ENCODE data around the gene GABRE.
"Not testable (repeated sequence)": the region's sequence is repeated elsewhere in the genome, so short reads cannot be mapped to it uniquely, and the experiment has no call there.

GABRE gene

GRCh38 chrX:151970027-151970426 lies 4.4 kb downstream of the GABRE start:
- no peak for DNase-seq (ENCODE audit: low read depth)

DNA sequence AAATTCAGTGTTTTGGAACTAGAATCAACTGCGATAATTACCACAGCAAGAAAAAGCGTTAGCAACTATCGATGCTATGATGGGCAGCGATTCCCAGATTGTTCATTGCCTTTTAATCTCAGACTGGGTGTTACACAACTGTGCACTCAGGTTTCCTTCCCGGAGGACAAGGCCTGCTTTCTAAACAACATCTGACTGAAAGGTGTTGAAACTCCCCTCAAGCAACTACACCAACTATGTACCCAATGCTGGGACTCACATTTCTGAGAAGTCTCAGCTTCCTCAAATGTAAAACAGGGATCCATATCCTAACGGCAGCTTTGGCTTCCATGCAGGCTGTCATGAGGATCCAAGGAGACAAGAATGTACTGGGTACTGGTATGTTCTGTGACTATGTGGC lies 8.2 kb downstream of the GABRE start:
- DNase-seq (ENCODE audit: low read depth) = no peak

DNA sequence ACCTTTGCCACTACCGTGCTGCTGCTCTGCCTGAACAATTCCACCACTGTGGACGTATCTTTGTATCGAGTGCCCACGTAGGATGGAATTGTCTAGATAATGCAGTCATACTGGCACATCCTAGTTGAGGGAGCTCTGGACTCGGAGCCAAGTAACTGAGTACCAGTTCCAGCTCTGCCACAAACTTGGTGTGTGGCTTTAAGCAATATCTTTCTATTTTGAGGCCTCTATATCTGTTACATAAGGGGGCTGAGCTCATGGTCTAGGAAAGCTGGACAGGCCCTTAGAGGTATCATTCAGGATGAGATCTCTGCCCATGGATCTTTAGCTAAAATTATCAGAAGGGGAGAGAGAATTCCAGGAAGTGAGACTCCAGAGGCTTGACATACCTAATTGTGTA lies 12.4 kb downstream of the GABRE start:
- DNase-seq (ENCODE audit: low read depth) = no peak

DNA sequence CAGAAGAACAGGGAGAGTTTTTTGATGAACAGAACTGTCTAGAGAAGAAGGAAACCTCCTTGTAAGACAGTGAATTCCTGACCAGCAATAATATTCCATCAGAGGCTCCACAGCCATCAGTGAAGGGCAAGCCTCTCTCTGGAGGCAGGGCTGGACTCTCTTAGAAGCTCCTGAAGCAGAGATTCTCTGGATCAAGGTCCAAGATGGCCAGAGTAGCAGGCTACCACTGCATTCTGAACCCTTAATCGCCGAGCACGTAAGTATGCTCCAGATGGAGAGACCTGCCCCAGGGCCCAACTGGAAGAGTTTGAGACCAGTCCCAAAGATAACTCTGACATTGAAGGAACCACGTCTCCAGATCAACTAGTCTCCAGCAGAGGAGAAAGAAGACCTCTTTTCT lies 16.4 kb downstream of the GABRE start:
- no peak for DNase-seq (ENCODE audit: low read depth)

DNA sequence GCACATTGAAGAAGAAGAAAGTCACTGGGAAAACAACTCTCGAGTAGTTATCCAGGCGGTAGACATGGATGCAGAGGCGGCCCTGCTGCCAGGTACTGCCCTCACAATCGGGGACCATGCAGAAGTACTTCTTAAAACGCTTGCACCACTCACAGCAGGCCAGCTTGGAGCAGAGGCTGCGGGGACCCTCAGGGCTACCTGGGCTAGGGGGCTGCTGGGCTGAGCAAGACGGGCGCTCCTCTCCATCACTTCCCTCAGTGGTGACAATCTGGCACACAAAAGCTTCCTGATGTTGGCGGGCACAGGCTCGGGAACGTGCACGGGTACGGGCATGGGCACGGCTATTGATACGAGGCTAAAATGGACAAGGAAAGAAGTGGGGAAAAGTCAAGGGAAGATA lies 19.7 kb downstream of the GABRE start:
- DNase-seq (ENCODE audit: low read depth) = no peak

GRCh38 chrX:151938172-151938571 lies 36.3 kb downstream of the GABRE start:
- DNase-seq (ENCODE audit: low read depth) = no peak

GRCh38 chrX:151935358-151935757 lies 39.1 kb downstream of the GABRE start:
- DNase-seq (ENCODE audit: low read depth) = no peak

- no peak for DNase-seq (ENCODE audit: low read depth)
Observed at GRCh38 chrX:151929126-151929525, 45.4 kb downstream of the GABRE start.

DNA sequence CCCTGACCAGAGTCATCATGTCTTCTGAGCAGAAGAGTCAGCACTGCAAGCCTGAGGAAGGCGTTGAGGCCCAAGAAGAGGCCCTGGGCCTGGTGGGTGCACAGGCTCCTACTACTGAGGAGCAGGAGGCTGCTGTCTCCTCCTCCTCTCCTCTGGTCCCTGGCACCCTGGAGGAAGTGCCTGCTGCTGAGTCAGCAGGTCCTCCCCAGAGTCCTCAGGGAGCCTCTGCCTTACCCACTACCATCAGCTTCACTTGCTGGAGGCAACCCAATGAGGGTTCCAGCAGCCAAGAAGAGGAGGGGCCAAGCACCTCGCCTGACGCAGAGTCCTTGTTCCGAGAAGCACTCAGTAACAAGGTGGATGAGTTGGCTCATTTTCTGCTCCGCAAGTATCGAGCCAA lies 50.8 kb downstream of the GABRE start:
- no peak for DNase-seq (ENCODE audit: low read depth)

- DNase-seq (ENCODE audit: low read depth) = no peak
Observed at GRCh38 chrX:151922692-151923091, 51.8 kb downstream of the GABRE start.

DNA sequence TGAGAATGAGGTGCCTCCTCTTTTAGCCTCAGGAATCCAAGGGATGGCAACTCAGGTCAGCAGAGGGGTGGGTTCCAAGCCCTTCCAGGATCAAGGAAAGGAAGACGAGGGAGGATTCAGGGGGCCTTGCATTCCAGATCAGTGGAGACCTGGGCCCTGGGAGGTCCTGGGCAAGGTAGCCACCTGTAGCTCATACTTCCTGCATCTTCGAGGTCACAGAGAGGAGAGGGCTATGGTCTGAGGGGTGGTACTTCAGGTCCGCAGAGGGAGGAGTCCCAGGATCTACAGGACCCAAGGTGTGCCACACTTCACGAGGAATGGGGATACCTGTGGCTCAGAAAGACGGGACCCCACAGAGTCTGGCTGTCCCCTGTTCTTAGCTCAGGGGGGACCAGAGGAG lies 52.6 kb downstream of the GABRE start:
- no peak for DNase-seq (ENCODE audit: low read depth)

DNA sequence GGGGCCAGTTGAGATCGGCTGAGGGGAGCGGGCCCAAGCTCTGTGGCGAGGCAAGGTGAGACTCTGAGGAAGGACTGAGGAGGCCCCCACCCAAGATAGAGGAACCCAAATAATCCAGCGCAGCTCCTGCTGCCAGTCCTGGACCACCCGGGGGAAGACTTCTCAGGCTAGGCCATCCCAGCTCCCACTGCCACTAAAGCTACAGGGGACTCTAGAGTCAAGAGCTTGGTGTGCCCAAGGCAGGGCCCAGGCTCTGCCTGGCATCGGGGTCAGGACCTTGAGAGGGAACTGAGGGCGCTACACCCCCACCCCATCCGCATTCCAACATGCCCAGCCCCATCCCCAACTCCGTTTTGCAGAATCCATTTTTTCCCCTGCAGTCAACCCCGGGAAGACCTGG lies 53.2 kb downstream of the GABRE start:
- DNase-seq (ENCODE audit: low read depth) = no peak

DNA sequence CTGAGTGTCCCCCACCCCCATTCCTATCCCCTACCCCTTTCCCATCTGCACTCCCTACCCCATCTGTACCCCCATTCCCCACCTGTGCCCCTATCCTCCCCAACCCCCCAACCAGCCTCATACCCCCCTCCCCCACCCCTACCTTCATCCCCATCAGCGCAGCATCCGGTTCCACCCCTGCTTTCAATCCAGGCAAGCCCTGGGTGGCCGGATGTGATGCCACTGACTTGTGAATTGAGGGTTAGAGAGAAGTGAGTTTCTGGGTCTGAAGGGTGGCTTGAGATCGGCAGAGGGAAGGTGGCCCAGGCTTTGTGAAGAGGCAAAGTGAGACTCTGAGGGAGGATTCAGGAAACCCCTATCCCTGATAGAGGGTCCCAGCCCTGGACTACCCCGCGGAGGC lies 53.9 kb downstream of the GABRE start:
- no peak for DNase-seq (ENCODE audit: low read depth)

GRCh38 chrX:151920101-151920500 lies 54.4 kb downstream of the GABRE start:
- DNase-seq (ENCODE audit: low read depth) = no peak

- DNase-seq (ENCODE audit: low read depth) = no peak
Observed at GRCh38 chrX:151919610-151920009, 54.9 kb downstream of the GABRE start.

DNA sequence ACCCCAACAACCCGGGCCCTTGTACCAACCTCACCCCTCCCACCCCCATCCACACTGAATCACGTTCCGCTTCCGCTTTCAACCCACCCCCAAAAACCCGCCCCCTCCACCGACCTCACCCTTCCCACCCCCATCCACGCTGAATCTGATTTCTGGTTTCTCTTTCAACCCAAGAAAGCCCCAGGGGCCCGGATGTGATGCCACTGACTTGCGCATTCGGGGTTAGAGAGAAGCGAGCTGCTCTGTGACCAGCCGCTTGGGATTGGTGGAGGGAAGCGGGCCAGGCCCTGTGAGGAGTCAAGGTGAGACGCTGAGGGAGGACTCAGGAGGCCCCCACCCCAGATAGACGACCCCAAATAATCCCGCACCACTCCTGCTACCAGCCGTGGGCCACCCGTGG lies 55.7 kb downstream of the GABRE start:
- DNase-seq (ENCODE audit: low read depth) = not testable (repeated sequence)

DNA sequence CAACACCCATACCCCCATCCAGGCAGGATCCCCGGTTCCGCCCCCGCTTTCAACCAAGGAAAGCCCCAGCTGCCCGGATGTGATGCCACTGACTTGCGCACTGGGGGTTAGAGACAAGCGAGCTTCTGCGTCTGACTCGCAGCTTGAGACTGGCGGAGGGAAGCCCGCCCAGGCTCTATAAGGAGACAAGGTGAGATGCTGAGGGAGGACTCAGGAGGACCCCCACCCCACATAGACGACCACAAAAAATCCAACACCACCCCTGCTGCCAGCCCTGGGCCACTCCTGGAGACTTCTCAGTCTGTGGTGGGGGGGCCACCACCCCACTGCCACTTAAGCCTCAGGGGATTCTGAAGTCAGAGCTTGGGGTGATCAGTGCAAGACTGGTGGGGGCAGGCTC lies 61.7 kb downstream of the GABRE start, which contains the start of gene MAGEA4:
Gene MAGEA4, plus strand, starts transcription at position 110 of the 400 bp plus-strand sequence. CDS start 10,776 bp downstream, outside the sequence.
- no peak for DNase-seq (ENCODE audit: low read depth)

DNA sequence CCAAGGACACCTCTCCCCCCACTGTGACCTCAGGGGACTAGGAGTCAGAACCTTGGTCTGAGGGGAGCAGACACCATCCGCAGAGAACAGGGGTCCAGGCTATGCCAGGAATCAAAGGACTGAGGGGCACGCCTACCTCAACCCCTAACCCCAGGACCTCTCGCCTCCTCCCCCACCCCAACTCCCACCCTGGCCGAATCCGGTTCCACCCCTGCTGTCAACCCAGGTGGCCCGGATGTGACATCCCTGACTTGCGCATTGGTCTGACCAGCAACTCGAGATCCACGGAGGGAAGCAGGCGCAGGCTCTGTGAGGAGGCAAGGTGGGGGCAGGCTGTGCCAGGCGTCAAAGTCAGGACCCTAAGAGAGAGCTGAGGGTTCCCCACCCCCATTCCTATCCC lies 62.3 kb downstream of the GABRE start:
- DNase-seq (ENCODE audit: low read depth) = no peak

DNA sequence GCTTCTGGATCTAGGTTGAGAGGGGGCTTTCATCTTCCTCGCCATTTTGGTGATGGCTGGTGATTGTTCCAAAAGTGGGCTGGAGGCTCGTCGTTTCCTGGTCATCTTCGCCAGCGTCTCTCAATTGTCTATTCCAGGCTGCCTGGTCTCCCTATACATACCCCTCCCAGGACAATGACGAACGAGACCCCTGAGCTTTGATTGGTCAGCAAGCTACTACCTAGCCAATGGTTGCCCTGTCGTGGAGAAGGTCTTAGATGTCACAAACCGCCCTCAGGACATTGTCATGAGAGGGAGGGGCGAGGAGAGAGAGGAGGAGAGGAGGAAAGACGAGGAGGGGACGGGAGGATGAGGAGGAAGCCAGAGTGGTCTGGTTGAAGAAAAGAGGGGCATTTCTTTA lies 69.5 kb downstream of the GABRE start:
- DNase-seq (ENCODE audit: low read depth) = no peak

Data from CMK (cell line).